ENCODE results near the gene LRRC8E.

GRCh38 chr19:7841751-7842660 lies 46.3 kb upstream of the LRRC8E start:
- no peak for TF ChIP-seq CTCF (IDR thresholded peaks at IDR 0.05; ENCODE audit: poor library complexity)
- TF ChIP-seq EZH2 (IDR thresholded peaks at IDR 0.05; ENCODE audit: borderline replicate concordance), result no peak
